Upper lobe of left lung (tissue), 6 donors: ENCODE measurements around the gene ARMH4. TPM values are rescaled to one million over a fixed set of nuclear protein-coding genes. Genes with fewer than 3 reads are reported as not detected.

ENCODE experiments used
- ATAC-seq, 2 donors: fragments of 200-7000 bp; cut with Tn5 transposase; one replicate each; pipeline ENCODE4 v1.9.1; 2022; ENCODE audit warnings: mild to moderate bottlenecking in 2 of 2, moderate library complexity in 2 of 2; ENCODE audit not compliant: low FRiP score in 2 of 2
- DNase-seq, 2 donors: peaks; one replicate each; pipeline ENCODE4 v3.0.0-alpha.2; 2019 to 2020
- H3K27ac ChIP-seq, 4 donors: fragments of 200-600 bp; sonication (generic); one replicate each; pipeline ENCODE4 v1.5.1; 2016 to 2019
- H3K27me3 ChIP-seq, 4 donors: fragments of 200-600 bp; sonication (generic); one replicate each; pipeline ENCODE4 v1.5.1; 2017 to 2019
- H3K36me3 ChIP-seq, 4 donors: fragments of 200-600 bp; sonication (generic); one replicate each; pipeline ENCODE4 v1.5.1; 2016 to 2019
- H3K4me1 ChIP-seq, 4 donors: fragments of 200-600 bp; sonication (generic); one replicate each; pipeline ENCODE4 v1.5.1; 2018 to 2019
- H3K4me3 ChIP-seq, 4 donors: fragments of 200-600 bp; sonication (generic); one replicate each; pipeline ENCODE4 v1.5.1; 2017 to 2019; ENCODE audit warnings: mild to moderate bottlenecking in 2 of 4, moderate library complexity in 1 of 4
- H3K9me3 ChIP-seq, 4 donors: fragments of 200-600 bp; sonication (generic); one replicate each; pipeline ENCODE4 v1.5.1; 2018 to 2019
- CTCF ChIP-seq, 6 experiments: fragments of 450-650 bp in 4 of 6; fragments of 200-600 bp in 2 of 6; sonication (generic) in 2 of 6; IDR thresholded peaks; one replicate each; pipeline ENCODE4 v1.5.1; 2016 to 2019; ENCODE audit warnings: antibody characterized with exemption in 6 of 6
- EP300 ChIP-seq, 4 donors: sonication (generic); formaldehyde crosslinking; IDR thresholded peaks; one replicate each; pipeline ENCODE4 v1.5.1; 2017; ENCODE audit warnings: antibody characterized with exemption in 4 of 4, control low read depth in 2 of 4
- POLR2A ChIP-seq, 4 donors: fragments of 450-650 bp; IDR thresholded peaks; one replicate each; pipeline ENCODE4 v1.5.1; 2016 to 2017; ENCODE audit warnings: antibody characterized with exemption in 4 of 4, mild to moderate bottlenecking in 2 of 4
- POLR2AphosphoS5 ChIP-seq, 2 donors: sonication (generic); formaldehyde crosslinking; IDR thresholded peaks; one replicate each; pipeline ENCODE4 v1.5.1; 2017; ENCODE audit warnings: antibody characterized with exemption in 2 of 2
- WGBS, 2 donors: methylation state at CpG; one replicate each; pipeline ENCODE4 v1.1.5; 2017 to 2018; 5-methylcytosine and 5-hydroxymethylcytosine counted together
- total RNA-seq, 6 donors: library from RNA; depleted of rRNA in 4 of 6; stranded (reverse); fragments of >200 nt in 4 of 6; gene quantifications; one replicate each; pipeline versions ENCODE4 v1.1.0 to v1.2.1, GENCODE V29; 2016 to 2021
- donor health status: DM: no; HTN: no; CAD: no; lungs with moderate emphysema.
- donor health status: DM: no; HTN: yes; CAD: no; lungs with severe emphysema.

ARMH4 gene
- total RNA-seq, 6 donors from 2014 or later = 1.0 to 6.2 (median 2.3) TPM

- Histone ChIP-seq H3K9me3 (no peaks in the 10 kb centered on the region), H3K27ac (no peak overlapping the region), H3K27me3 (no peaks in the 10 kb centered on the region), H3K4me3 (no peak overlapping the region), H3K36me3 (no peaks in the 10 kb centered on the region), H3K4me1 (no peaks in the 10 kb centered on the region)
- DNase-seq (no peak), ATAC-seq (no peak)
- TF ChIP-seq POLR2AphosphoS5 (IDR thresholded peaks at IDR 0.05) (no peak), CTCF (IDR thresholded peaks at IDR 0.05) (no peak), POLR2A (IDR thresholded peaks at IDR 0.05) (no peak), EP300 (IDR thresholded peaks at IDR 0.05) (no peak)
- WGBS, 2 donors = 29 to 34% methylated on average over 4 of the region's 4 CpGs
Measured at GRCh38 chr14:58106446-58106845, 45.6 kb downstream of the ARMH4 start.

GRCh38 chr14:58104808-58105207 is 47.2 kb downstream of the ARMH4 start:
- H3K4me1 ChIP-seq = no peaks in the 10 kb centered on the region
- no peaks in the 10 kb centered on the region for H3K36me3 ChIP-seq
- 35 to 39% methylated on average over 2 of the region's 2 CpGs for WGBS, 2 donors
- no peak for TF ChIP-seq POLR2AphosphoS5 (IDR thresholded peaks at IDR 0.05)
- no peak for TF ChIP-seq CTCF (IDR thresholded peaks at IDR 0.05)
- H3K4me3 ChIP-seq = no peak overlapping the region
- DNase-seq (no peak), ATAC-seq (no peak)
- H3K27me3 ChIP-seq = no peaks in the 10 kb centered on the region
- no peak overlapping the region for H3K27ac ChIP-seq
- no peaks in the 10 kb centered on the region for H3K9me3 ChIP-seq

GRCh38 chr14:58100735-58101368 is 51.2 kb downstream of the ARMH4 start:
- ATAC-seq = no peak
- no peaks in the 10 kb centered on the region for H3K9me3 ChIP-seq
- H3K4me1 ChIP-seq = peaks cover 0 to 4% (median 0%) of the 10 kb centered on the region in 4 donors
- H3K27ac ChIP-seq = no peak overlapping the region
- TF ChIP-seq EP300 (IDR thresholded peaks at IDR 0.05) = no peak
- TF ChIP-seq POLR2AphosphoS5 (IDR thresholded peaks at IDR 0.05) = no peak
- TF ChIP-seq POLR2A (IDR thresholded peaks at IDR 0.05) = no peak
- no peak for TF ChIP-seq CTCF (IDR thresholded peaks at IDR 0.05)
- no peak overlapping the region for H3K4me3 ChIP-seq
- no peaks in the 10 kb centered on the region for H3K36me3 ChIP-seq
- H3K27me3 ChIP-seq = no peaks in the 10 kb centered on the region
- WGBS, 2 donors = 92 to 95% methylated on average over 4 of the region's 4 CpGs
- DNase-seq = no peak

- Histone ChIP-seq H3K4me1 (peaks cover 0 to 4% (median 0%) of the 10 kb centered on the region in 4 donors), H3K9me3 (no peaks in the 10 kb centered on the region), H3K27me3 (no peaks in the 10 kb centered on the region), H3K27ac (no peak overlapping the region), H3K4me3 (no peak overlapping the region), H3K36me3 (no peaks in the 10 kb centered on the region)
- WGBS, 2 donors = 92 to 94% methylated on average over 5 of the region's 5 CpGs
- ATAC-seq (no peak), DNase-seq (no peak)
- TF ChIP-seq EP300 (IDR thresholded peaks at IDR 0.05) (no peak), CTCF (IDR thresholded peaks at IDR 0.05) (no peak), POLR2AphosphoS5 (IDR thresholded peaks at IDR 0.05) (no peak), POLR2A (IDR thresholded peaks at IDR 0.05) (no peak)
Measured at GRCh38 chr14:58099682-58100081, 52.3 kb downstream of the ARMH4 start.

- no peak for ATAC-seq
- Histone ChIP-seq H3K4me1 (peaks cover 0 to 4% (median 0%) of the 10 kb centered on the region in 4 donors), H3K27ac (no peak overlapping the region), H3K9me3 (no peaks in the 10 kb centered on the region), H3K4me3 (no peak overlapping the region), H3K36me3 (no peaks in the 10 kb centered on the region), H3K27me3 (no peaks in the 10 kb centered on the region)
- TF ChIP-seq EP300 (IDR thresholded peaks at IDR 0.05) = no peak
- no peak for TF ChIP-seq POLR2AphosphoS5 (IDR thresholded peaks at IDR 0.05)
- TF ChIP-seq POLR2A (IDR thresholded peaks at IDR 0.05) = no peak
- TF ChIP-seq CTCF (IDR thresholded peaks at IDR 0.05) = no peak
- no peak for DNase-seq
- 27 to 64% methylated on average over 1 of the region's 1 CpG for WGBS, 2 donors
Measured at GRCh38 chr14:58098507-58098906, 53.5 kb downstream of the ARMH4 start.
